Measurements from ENCODE around the gene TTC12. TPM values are rescaled to one million over a fixed set of nuclear protein-coding genes. Genes with fewer than 3 reads are reported as not detected.

The TTC12 gene
- total RNA-seq, 1 experiment from 2014 or later: 25.0 TPM

DNA sequence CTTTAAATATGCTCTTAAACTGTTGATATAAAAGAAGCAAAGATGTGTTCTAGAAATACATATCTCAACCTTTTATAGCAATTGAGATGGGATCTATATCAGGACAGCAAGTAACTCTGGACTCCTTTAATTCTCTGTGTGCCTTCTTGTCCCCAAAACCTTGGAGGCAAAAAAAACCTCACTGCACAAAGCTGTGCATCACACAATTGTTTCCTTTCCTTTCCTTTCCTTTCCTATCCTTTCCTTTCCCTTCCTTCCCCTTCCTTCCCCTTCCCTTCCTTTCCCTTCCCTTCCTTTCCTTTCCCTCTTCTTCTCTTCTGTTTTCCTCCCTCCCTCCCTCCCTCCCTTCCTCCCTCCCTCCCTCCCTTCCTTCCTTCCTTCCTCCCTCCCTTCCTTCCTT lies 9.5 kb upstream of the TTC12 start:
- no TSS peak for BruUV-seq (replicated peaks)
- H3K27me3 ChIP-seq (ENCODE audit: insufficient read depth, low read depth): peaks cover 17% of the 10 kb centered on the region; the same call in 1 of the 2 replicates

DNA sequence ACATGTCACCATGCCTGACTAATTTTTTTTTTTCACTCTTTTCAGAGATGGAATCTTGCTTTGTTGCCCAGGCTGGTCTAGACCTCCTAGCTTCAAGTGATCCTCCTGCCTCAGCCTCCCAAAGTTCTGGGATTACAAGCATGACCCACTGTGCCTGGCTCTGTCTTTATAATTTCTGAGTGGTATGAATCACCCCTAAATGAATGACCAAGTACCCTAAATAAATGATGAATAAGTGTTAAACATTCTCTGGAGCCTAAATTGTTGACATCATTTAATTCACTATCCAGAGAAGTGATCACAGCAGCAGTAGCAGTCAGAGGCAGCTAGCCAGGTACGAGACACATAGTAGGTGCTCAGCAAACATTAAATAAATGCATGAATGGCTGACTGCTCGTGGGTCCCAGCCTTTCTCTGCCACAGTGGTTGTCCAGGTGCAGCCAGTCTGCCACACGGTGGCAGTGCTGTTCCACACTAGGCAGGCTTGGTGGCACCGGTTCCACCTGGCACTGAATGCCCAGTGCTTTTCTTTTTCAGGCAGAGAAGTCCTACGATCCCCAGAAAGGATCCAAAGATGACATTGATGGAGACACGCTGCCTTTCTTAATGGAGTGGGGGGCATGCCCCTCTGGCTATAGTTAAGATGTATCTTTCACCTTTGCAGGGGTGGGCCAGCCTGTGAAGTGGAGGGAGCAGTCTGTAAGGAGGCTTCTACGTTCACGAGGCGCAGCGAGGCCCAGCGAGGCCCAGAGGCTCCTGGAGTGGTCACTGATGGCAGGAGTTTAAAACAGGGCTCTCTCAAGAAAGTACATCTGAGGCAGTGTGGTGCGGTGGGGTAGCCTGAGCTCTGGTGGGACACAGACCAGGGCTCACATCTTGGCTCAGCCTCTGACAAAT lies 8.7 kb upstream of the TTC12 start:
- intact Hi-C loops (cut with micrococcal nuclease; ENCODE audit: unreplicated experiment): loop anchor here (1.0 to 5.0 kb wide), 4 partner anchors 227 to 957 kb away; no protein-coding TSS in a partner anchor
- POLR2A ChIA-PET (ENCODE audit: unreplicated experiment): interaction anchor here (0.6 kb wide), 2 partner anchors 537 to 569 kb away, joined by 3 read pairs; no protein-coding TSS in a partner anchor

More for the DNA sequence above, 9.5 kb upstream of the TTC12 start:
- DNase-seq: no peak
- H3F3A ChIP-seq (ENCODE audit: insufficient read depth, low read depth): no peaks in the 10 kb centered on the region
- H3K79me2 ChIP-seq (ENCODE audit: low read depth): no peaks in the 10 kb centered on the region
- no peak overlapping the region for H2AFZ ChIP-seq
- H3K4me2 ChIP-seq: no peak overlapping the region
- H3K9me3 ChIP-seq (ENCODE audit: insufficient read depth, low read depth): no peaks in the 10 kb centered on the region
- H3K4me3 ChIP-seq: no peak overlapping the region
- ChIA-PET CTCF (interaction anchor here (0.6 kb wide), 1 partner anchor 426 kb away, joined by 4 read pairs; no protein-coding TSS in a partner anchor), POLR2A (ENCODE audit: unreplicated experiment) (interaction anchor here (0.6 kb wide), 1 partner anchor 536 kb away, joined by 3 read pairs; no protein-coding TSS in a partner anchor)
- H3K4me1 ChIP-seq (replicated peaks; ENCODE audit: insufficient read depth): no peaks in the 10 kb centered on the region
- no peak for TF ChIP-seq EZH2 (IDR thresholded peaks at IDR 0.05; ENCODE audit: low read depth)
- TF ChIP-seq, protein P1, sequence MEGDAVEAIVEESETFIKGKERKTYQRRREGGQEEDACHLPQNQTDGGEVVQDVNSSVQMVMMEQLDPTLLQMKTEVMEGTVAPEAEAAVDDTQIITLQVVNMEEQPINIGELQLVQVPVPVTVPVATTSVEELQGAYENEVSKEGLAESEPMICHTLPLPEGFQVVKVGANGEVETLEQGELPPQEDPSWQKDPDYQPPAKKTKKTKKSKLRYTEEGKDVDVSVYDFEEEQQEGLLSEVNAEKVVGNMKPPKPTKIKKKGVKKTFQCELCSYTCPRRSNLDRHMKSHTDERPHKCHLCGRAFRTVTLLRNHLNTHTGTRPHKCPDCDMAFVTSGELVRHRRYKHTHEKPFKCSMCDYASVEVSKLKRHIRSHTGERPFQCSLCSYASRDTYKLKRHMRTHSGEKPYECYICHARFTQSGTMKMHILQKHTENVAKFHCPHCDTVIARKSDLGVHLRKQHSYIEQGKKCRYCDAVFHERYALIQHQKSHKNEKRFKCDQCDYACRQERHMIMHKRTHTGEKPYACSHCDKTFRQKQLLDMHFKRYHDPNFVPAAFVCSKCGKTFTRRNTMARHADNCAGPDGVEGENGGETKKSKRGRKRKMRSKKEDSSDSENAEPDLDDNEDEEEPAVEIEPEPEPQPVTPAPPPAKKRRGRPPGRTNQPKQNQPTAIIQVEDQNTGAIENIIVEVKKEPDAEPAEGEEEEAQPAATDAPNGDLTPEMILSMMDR (conservative IDR thresholded peaks at IDR 0.05): no peak
- H3K9me2 ChIP-seq (ENCODE audit: insufficient read depth): no peaks in the 10 kb centered on the region
- H4K20me1 ChIP-seq (ENCODE audit: insufficient read depth): no peaks in the 10 kb centered on the region
- H3K27ac ChIP-seq: no peak overlapping the region
- H3K36me3 ChIP-seq (ENCODE audit: low read depth): no peaks in the 10 kb centered on the region
- intact Hi-C loops (cut with micrococcal nuclease; ENCODE audit: unreplicated experiment): loop anchor here (1.0 to 5.0 kb wide), 4 partner anchors 227 to 957 kb away; no protein-coding TSS in a partner anchor

DNA sequence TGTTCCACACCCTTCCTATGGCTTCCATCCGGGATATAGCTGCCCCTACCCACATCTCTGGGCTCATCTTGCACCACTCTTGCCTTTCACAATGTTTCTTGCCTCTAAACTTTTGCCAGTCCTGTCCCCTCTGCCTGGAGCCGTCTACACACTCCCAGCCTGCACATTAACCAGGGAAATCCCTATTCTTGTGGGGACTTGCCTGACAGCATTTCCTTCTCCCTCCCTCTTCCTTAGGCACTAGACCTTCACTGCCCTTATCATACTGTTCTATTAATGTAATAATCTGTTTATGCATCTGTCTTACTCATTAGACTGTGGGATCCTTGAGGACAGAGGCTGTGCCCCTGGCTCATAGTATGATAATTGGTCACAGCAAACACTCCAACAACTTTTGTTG lies 5.8 kb upstream of the TTC12 start:
- BruUV-seq (replicated peaks): no TSS peak
- ChIA-PET CTCF (no interaction called here), POLR2A (ENCODE audit: unreplicated experiment) (no interaction called here)
- Histone ChIP-seq H3K4me1 (replicated peaks; ENCODE audit: insufficient read depth) (peaks cover under 1% of the 10 kb centered on the region; the same call in 1 of the 2 replicates), H3K27me3 (ENCODE audit: insufficient read depth, low read depth) (peaks cover 17% of the 10 kb centered on the region; the same call in 1 of the 2 replicates), H3K9me2 (ENCODE audit: insufficient read depth) (no peaks in the 10 kb centered on the region), H2AFZ (no peak overlapping the region), H4K20me1 (ENCODE audit: insufficient read depth) (no peaks in the 10 kb centered on the region), H3K36me3 (ENCODE audit: low read depth) (no peaks in the 10 kb centered on the region), H3K9me3 (ENCODE audit: insufficient read depth, low read depth) (no peaks in the 10 kb centered on the region), H3K4me2 (no peak overlapping the region), H3K27ac (no peak overlapping the region), H3K4me3 (no peak overlapping the region), H3K79me2 (ENCODE audit: low read depth) (no peaks in the 10 kb centered on the region), H3F3A (ENCODE audit: insufficient read depth, low read depth) (no peaks in the 10 kb centered on the region)
- intact Hi-C loops (cut with micrococcal nuclease; ENCODE audit: unreplicated experiment): loop anchor here (5.0 kb wide), 1 partner anchor 489 kb away; no protein-coding TSS in a partner anchor
- no peak for DNase-seq
- no peak for TF ChIP-seq EZH2 (IDR thresholded peaks at IDR 0.05; ENCODE audit: low read depth)
- TF ChIP-seq, protein P1 (conservative IDR thresholded peaks at IDR 0.05): no peak

More for the DNA sequence above, 8.7 kb upstream of the TTC12 start:
- H3K4me3 ChIP-seq: no peak overlapping the region
- H3K9me3 ChIP-seq (ENCODE audit: insufficient read depth, low read depth): no peaks in the 10 kb centered on the region
- H3F3A ChIP-seq (ENCODE audit: insufficient read depth, low read depth): no peaks in the 10 kb centered on the region
- H3K79me2 ChIP-seq (ENCODE audit: low read depth): no peaks in the 10 kb centered on the region
- no peak overlapping the region for H3K27ac ChIP-seq
- BruUV-seq (replicated peaks): no TSS peak
- H3K4me2 ChIP-seq: no peak overlapping the region
- no peaks in the 10 kb centered on the region for H3K4me1 ChIP-seq (replicated peaks; ENCODE audit: insufficient read depth)
- no peaks in the 10 kb centered on the region for H3K36me3 ChIP-seq (ENCODE audit: low read depth)
- no peaks in the 10 kb centered on the region for H4K20me1 ChIP-seq (ENCODE audit: insufficient read depth)
- no peaks in the 10 kb centered on the region for H3K9me2 ChIP-seq (ENCODE audit: insufficient read depth)
- H2AFZ ChIP-seq: no peak overlapping the region
- peak; percentile 56 to 69 for DNase-seq
- H3K27me3 ChIP-seq (ENCODE audit: insufficient read depth, low read depth): peaks cover 17% of the 10 kb centered on the region; the same call in 1 of the 2 replicates
- CTCF ChIA-PET: interaction anchor here (0.6 to 0.7 kb wide), 3 partner anchors 323 to 425 kb away, joined by 3 to 4 read pairs (median 3); no protein-coding TSS in a partner anchor
- no peak for TF ChIP-seq EZH2 (IDR thresholded peaks at IDR 0.05; ENCODE audit: low read depth)
- TF ChIP-seq, protein P1 (conservative IDR thresholded peaks at IDR 0.05): peak; percentile 96
